Endothelial cell of umbilical vein (primary cell): ENCODE measurements around the gene SOX15. TPM values are rescaled to one million over a fixed set of nuclear protein-coding genes. Genes with fewer than 3 reads are reported as not detected.

Experiments used
- BruUV-seq: library from RNA; stranded (reverse); fragments of 400-500 nt; replicated peaks from 2 replicates; lab custom pipeline; 2021; lab: Mats Ljungman, UMichigan
- CTCF ChIA-PET: fragments of 300-600, 350-600 bp; sonication (Branson Sonifier 250); formaldehyde crosslinking; loops from one replicate; lab custom pipeline; 2021; ENCODE audit warnings: antibody characterized with exemption, inconsistent platforms; lab: Charles Lee
- POLR2A ChIA-PET: fragments of 300-600, 350-600 bp; sonication (Branson Sonifier 250); formaldehyde crosslinking; loops from one replicate; lab custom pipeline; 2021; ENCODE audit warnings: antibody characterized with exemption, inconsistent platforms; lab: Charles Lee
- DNase-seq: peaks from one replicate; pipeline ENCODE4 v3.0.0-alpha.2; 2011; ENCODE audit warnings: low read depth, low spot score
- FAIRE-seq: peaks from 2 replicates; lab custom pipeline; 2011; peaks lifted over from hg19 to GRCh38; lab: Jason Lieb, UNC
- H2AFZ ChIP-seq: 2 replicates; pipeline ENCODE4 v1.6.0; 2012; ENCODE audit warnings: low read depth, low read length, control low read depth, inconsistent platforms
- H3K27ac ChIP-seq: 2 replicates; pipeline ENCODE4 v1.5.1; 2011; ENCODE audit warnings: low read depth, mild to moderate bottlenecking, control low read depth, low read length, moderate library complexity; ENCODE audit not compliant: insufficient read depth
- H3K27me3 ChIP-seq, 2 experiments: 2 replicates each; pipeline versions ENCODE4 v1.6.0 to v1.6.1; 2011; ENCODE audit warnings: low read length in 2 of 2, mixed read lengths in 1 of 2; ENCODE audit not compliant: control insufficient read depth in 2 of 2, insufficient read depth in 2 of 2
- H3K36me3 ChIP-seq, 2 experiments: 2 replicates in 1 of 2; 3 replicates in 1 of 2; pipeline ENCODE4 v1.5.1; 2011; ENCODE audit warnings: low read length in 2 of 2, mild to moderate bottlenecking in 1 of 2, moderate library complexity in 1 of 2; ENCODE audit not compliant: control insufficient read depth in 2 of 2, insufficient read depth in 2 of 2; ENCODE audit errors: extremely low read depth in 1 of 2
- H3K4me1 ChIP-seq: 3 replicates; pipeline ENCODE4 v1.5.1; 2011; ENCODE audit warnings: mild to moderate bottlenecking, low read length; ENCODE audit not compliant: control insufficient read depth, insufficient read depth; ENCODE audit errors: extremely low read depth
- H3K4me2 ChIP-seq: 2 replicates; pipeline ENCODE4 v1.6.1; 2011; ENCODE audit warnings: low read length, control low read depth, mixed read lengths; ENCODE audit not compliant: insufficient read depth
- H3K4me3 ChIP-seq, 3 experiments: fragments of 200-600 bp in 1 of 3; sonication (generic), shearing (Covaris generic) in 1 of 3; replicated peaks in 1 of 3; 2 replicates each; pipeline ENCODE4 v1.5.1; 2011 to 2016; ENCODE audit warnings: control low read depth in 3 of 3, low read length in 3 of 3, mild to moderate bottlenecking in 2 of 3, inconsistent platforms in 1 of 3, low read depth in 1 of 3, moderate library complexity in 1 of 3; ENCODE audit not compliant: insufficient read depth in 1 of 3
- H3K79me2 ChIP-seq: 2 replicates; pipeline ENCODE4 v1.6.0; 2012; ENCODE audit warnings: low read length, inconsistent platforms; ENCODE audit not compliant: control insufficient read depth, insufficient read depth
- H3K9ac ChIP-seq: replicated peaks from 2 replicates; pipeline ENCODE3; 2011; ENCODE audit warnings: low read length, control low read depth; ENCODE audit not compliant: insufficient read depth; ENCODE audit errors: extremely low read depth
- H3K9me1 ChIP-seq: replicated peaks from 3 replicates; pipeline ENCODE4 v1.6.0; 2011; ENCODE audit warnings: mild to moderate bottlenecking, low read length; ENCODE audit not compliant: control insufficient read depth, insufficient read depth; ENCODE audit errors: extremely low read depth
- H3K9me3 ChIP-seq: replicated peaks from 2 replicates; pipeline ENCODE4 v1.5.1; 2012; ENCODE audit warnings: low read length, inconsistent platforms; ENCODE audit not compliant: control insufficient read depth, insufficient read depth
- H4K20me1 ChIP-seq: replicated peaks from 2 replicates; pipeline ENCODE3; 2011; ENCODE audit warnings: mild to moderate bottlenecking, low read length; ENCODE audit not compliant: control insufficient read depth, insufficient read depth; ENCODE audit errors: extremely low read depth
- CTCF ChIP-seq, 2 donors: IDR thresholded peaks; 1 replicate in 1 of 2; 2 replicates in 1 of 2; pipeline ENCODE4 v1.5.1; 2011; ENCODE audit warnings: low read length in 2 of 2, mild to moderate bottlenecking in 2 of 2, moderate library complexity in 2 of 2, control low read depth in 1 of 2, inconsistent platforms in 1 of 2, low read depth in 1 of 2; ENCODE audit not compliant: insufficient read depth in 1 of 2; ENCODE audit errors: extremely low read depth in 1 of 2
- EZH2 ChIP-seq: IDR thresholded peaks from 2 replicates; pipeline ENCODE4 v1.6.1; 2012; ENCODE audit warnings: borderline replicate concordance, low read depth, mild to moderate bottlenecking, moderate library complexity, low read length, inconsistent platforms; ENCODE audit not compliant: severe bottlenecking
- FOS ChIP-seq: IDR thresholded peaks from 2 replicates; pipeline ENCODE4 v1.6.1; 2011; ENCODE audit warnings: mild to moderate bottlenecking, low read length, moderate library complexity, borderline replicate concordance; ENCODE audit not compliant: insufficient read depth
- GATA2 ChIP-seq: IDR thresholded peaks from 2 replicates; pipeline ENCODE4 v1.7.0; 2011; ENCODE audit warnings: low read depth, mild to moderate bottlenecking, moderate library complexity, mixed read lengths, low read length; ENCODE audit not compliant: insufficient read length, insufficient read depth
- JUN ChIP-seq: IDR thresholded peaks from 2 replicates; pipeline ENCODE4 v1.6.1; 2011; ENCODE audit warnings: borderline replicate concordance, low read depth; ENCODE audit not compliant: insufficient read length, insufficient read depth
- MAX ChIP-seq: IDR thresholded peaks from 2 replicates; pipeline ENCODE4 v1.6.1; 2011; ENCODE audit not compliant: insufficient read depth, insufficient read length
- MYC ChIP-seq: IDR thresholded peaks from one replicate; pipeline ENCODE4 v1.6.1; 2011; ENCODE audit warnings: mild to moderate bottlenecking, low read depth, low read length
- POLR2A ChIP-seq: IDR thresholded peaks from 2 replicates; pipeline ENCODE4 v1.6.1; 2012; ENCODE audit warnings: low read depth, mild to moderate bottlenecking, control low read depth, low read length
- POLR2AphosphoS5 ChIP-seq: IDR thresholded peaks from 2 replicates; pipeline ENCODE4 v1.6.1; 2012; ENCODE audit warnings: low read depth, mild to moderate bottlenecking, control low read depth, low read length, moderate library complexity; ENCODE audit not compliant: insufficient read depth
- dilution Hi-C: fragments of 300-500 bp; cut with MboI; formaldehyde crosslinking; loops from one replicate; pipeline ENCODE4 v1.15.0; 2019; ENCODE audit warnings: low sequenced_read_pairs; ENCODE audit not compliant: extremely low pct_ligation_motif_present
- intact Hi-C: fragments of 100-400 bp; cut with micrococcal nuclease; formaldehyde crosslinking; loops from one replicate; pipeline ENCODE4 v1.10.0; 2022
- polyA plus RNA-seq, 4 experiments: library from polyadenylated mRNA; depleted of rRNA in 3 of 4; stranded (reverse) in 3 of 4; unstranded in 1 of 4; fragments of >200 nt; gene quantifications; 2 replicates each; pipeline versions ENCODE4 v1.2.1 to v1.2.3, GENCODE V29; 2011 to 2012; ENCODE audit warnings: missing spikeins in 1 of 4
- total RNA-seq: library from RNA; stranded (reverse); gene quantifications from 2 replicates; pipeline ENCODE4 v1.2.3, GENCODE V29; 2021

The SOX15 gene
- total and polyA plus RNA-seq, 2 donors (not counting 3 experiments of a cell fraction or from before 2014, with no cell fraction given): 0.26 to 0.46 TPM

DNA sequence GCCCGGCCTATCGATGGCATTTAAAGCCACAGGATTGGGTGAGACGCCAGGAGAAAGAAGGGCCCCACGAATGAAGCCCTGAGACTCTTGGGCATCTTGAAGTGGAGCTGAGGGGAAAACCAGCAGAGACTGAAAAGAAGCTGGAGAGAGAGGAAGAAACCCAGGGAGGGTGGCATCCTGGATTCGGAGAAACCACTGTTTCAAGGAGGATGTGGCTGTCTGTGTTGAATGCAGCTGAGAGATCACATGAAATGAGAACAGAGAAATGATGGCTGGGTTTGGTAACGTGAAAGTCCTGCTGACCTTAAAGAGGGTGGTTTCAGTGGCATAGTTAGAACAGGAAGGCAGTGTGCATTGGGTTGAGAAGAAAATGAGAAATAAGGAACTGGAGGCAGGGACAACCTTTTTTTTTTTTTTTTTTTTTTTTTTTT is 37.3 kb downstream of the SOX15 start:
- H3K79me2 ChIP-seq: no peaks in the 10 kb centered on the region
- H4K20me1 ChIP-seq: no peaks in the 10 kb centered on the region
- H3K27me3 ChIP-seq: no peaks in the 10 kb centered on the region
- H3K9ac ChIP-seq: no peak overlapping the region
- dilution Hi-C loops: no loop called here
- H3K4me1 ChIP-seq: peaks cover 14% of the 10 kb centered on the region
- H3K9me1 ChIP-seq: no peaks in the 10 kb centered on the region
- intact Hi-C loops: no loop called here
- TF ChIP-seq JUN: no peak
- no peak for TF ChIP-seq CTCF (IDR thresholded peaks at IDR 0.05; ENCODE audit: extremely low read depth in 1 of 2, insufficient read depth in 1 of 2, low read depth in 1 of 2, low read length in 2 of 2)
- TF ChIP-seq FOS: no peak
- H3K9me3 ChIP-seq: no peaks in the 10 kb centered on the region
- H3K4me3 ChIP-seq: no peak overlapping the region
- no peak overlapping the region for H3K27ac ChIP-seq
- H2AFZ ChIP-seq: no peak overlapping the region
- FAIRE-seq: no peak
- no peaks in the 10 kb centered on the region for H3K36me3 ChIP-seq
- ChIA-PET CTCF (interaction anchor here (1.8 to 4.7 kb wide), 2 partner anchors 8 to 38 kb away, joined by 7 to 25 read pairs; no protein-coding TSS in a partner anchor), POLR2A (no interaction called here)
- no TSS peak for BruUV-seq
- no peak for DNase-seq
- no peak overlapping the region for H3K4me2 ChIP-seq

GRCh38 chr17:7551396-7551795 is 38.5 kb downstream of the SOX15 start:
- Histone ChIP-seq H3K27me3 (no peaks in the 10 kb centered on the region), H3K36me3 (no peaks in the 10 kb centered on the region), H3K9me1 (no peaks in the 10 kb centered on the region), H3K9ac (no peak overlapping the region), H4K20me1 (no peaks in the 10 kb centered on the region), H3K79me2 (no peaks in the 10 kb centered on the region), H3K9me3 (no peaks in the 10 kb centered on the region), H3K4me1 (peaks cover 10% of the 10 kb centered on the region), H3K4me2 (no peak overlapping the region), H3K27ac (no peak overlapping the region), H2AFZ (no peak overlapping the region), H3K4me3 (no peak overlapping the region)
- dilution Hi-C loops (no loop called here), intact Hi-C loops (no loop called here)
- no peak for DNase-seq
- no TSS peak for BruUV-seq
- CTCF ChIA-PET: interaction anchor here (1.8 to 4.7 kb wide), 2 partner anchors 9 to 37 kb away, joined by 7 to 25 read pairs; no protein-coding TSS in a partner anchor
- POLR2A ChIA-PET: no interaction called here
- TF ChIP-seq FOS (no peak), MYC (no peak), POLR2A (no peak), EZH2 (no peak), JUN (no peak), POLR2AphosphoS5 (no peak), CTCF (IDR thresholded peaks at IDR 0.05; ENCODE audit: extremely low read depth in 1 of 2, insufficient read depth in 1 of 2, low read depth in 1 of 2, low read length in 2 of 2) (no peak), GATA2 (no peak), MAX (no peak)
- no peak for FAIRE-seq
